HepG2 (cell line): Measurements from ENCODE around the gene CIB1. TPM values are rescaled to one million over a fixed set of nuclear protein-coding genes. Genes with fewer than 3 reads are reported as not detected.
A peak's percentile ranks its signal among the peaks of the same experiment; 100 is the strongest.

ENCODE experiments used
- AGO2 ChIP-seq: fragments of 200-400 bp; formaldehyde crosslinking; optimal IDR thresholded peaks from 2 replicates; pipeline ENCODE3; 2017; ENCODE audit warnings: mild to moderate bottlenecking, low read depth, low read length, moderate library complexity
- ARNT2 ChIP-seq: sonication (generic); formaldehyde crosslinking; IDR thresholded peaks from 2 replicates; pipeline ENCODE4 v1.8.0; 2022; ENCODE audit warnings: mild to moderate bottlenecking, low read depth, missing genetic modification reagents, moderate library complexity
- ATF2 ChIP-seq: sonication (generic); formaldehyde crosslinking; IDR thresholded peaks from 2 replicates; pipeline ENCODE4 v1.4.0; 2020; ENCODE audit warnings: missing genetic modification reagents
- FOSL2 ChIP-seq: sonication (generic); formaldehyde crosslinking; IDR thresholded peaks from 2 replicates; pipeline ENCODE4 v1.4.0; 2020; ENCODE audit warnings: missing genetic modification reagents
- GFI1 ChIP-seq: sonication (generic); formaldehyde crosslinking; IDR thresholded peaks from 2 replicates; pipeline ENCODE4 v1.5.0; 2020; ENCODE audit warnings: missing genetic modification reagents, mild to moderate bottlenecking, borderline replicate concordance
- HINFP ChIP-seq: sonication (generic); formaldehyde crosslinking; IDR thresholded peaks from 2 replicates; pipeline ENCODE4 v1.4.0; 2020; ENCODE audit warnings: low read depth, mild to moderate bottlenecking, missing genetic modification reagents
- IRF1 ChIP-seq: sonication (generic); formaldehyde crosslinking; IDR thresholded peaks from 2 replicates; pipeline ENCODE4 v1.4.0; 2020; ENCODE audit warnings: low read depth, mild to moderate bottlenecking, missing genetic modification reagents
- KLF6 ChIP-seq: IDR thresholded peaks from 2 replicates; pipeline ENCODE4 v1.8.0; 2016; ENCODE audit warnings: missing biosample characterization, missing genetic modification reagents
- KLF9 ChIP-seq: IDR thresholded peaks from 2 replicates; pipeline ENCODE4 v1.6.1; 2016; ENCODE audit warnings: low read depth
- POLR2A ChIP-seq, 2 experiments: IDR thresholded peaks; 2 replicates each; pipeline ENCODE4 v1.6.1; 2011; ENCODE audit warnings: low read depth in 2 of 2, low read length in 2 of 2, mild to moderate bottlenecking in 1 of 2, moderate library complexity in 1 of 2; ENCODE audit not compliant: insufficient read depth in 1 of 2
- SIN3A ChIP-seq: IDR thresholded peaks from 2 replicates; pipeline ENCODE4 v1.6.1; 2011; ENCODE audit warnings: low read depth, mild to moderate bottlenecking, control low read depth, low read length, borderline replicate concordance
- TFDP1 ChIP-seq: IDR thresholded peaks from 2 replicates; pipeline ENCODE4 v1.6.1; 2016; ENCODE audit warnings: missing compliant biosample characterization, missing genetic modification reagents, borderline replicate concordance
- ZBTB25 ChIP-seq: IDR thresholded peaks from 2 replicates; pipeline ENCODE4 v1.6.1; 2018; ENCODE audit warnings: missing genetic modification reagents
- ZFP37 ChIP-seq: sonication (generic); formaldehyde crosslinking; IDR thresholded peaks from 2 replicates; pipeline ENCODE4 v1.4.0; 2020; ENCODE audit warnings: missing genetic modification reagents, borderline replicate concordance
- ZMYM4 ChIP-seq: sonication (generic); formaldehyde crosslinking; IDR thresholded peaks from 2 replicates; pipeline ENCODE4 v1.8.1; 2023; ENCODE audit warnings: mild to moderate bottlenecking, missing genetic modification reagents
- ZNF20 ChIP-seq: sonication (generic); formaldehyde crosslinking; IDR thresholded peaks from 2 replicates; pipeline ENCODE4 v1.4.0; 2020; ENCODE audit warnings: mild to moderate bottlenecking, moderate library complexity, missing genetic modification reagents
- ZNF335 ChIP-seq: sonication (generic); formaldehyde crosslinking; IDR thresholded peaks from 2 replicates; pipeline ENCODE4 v1.4.0; 2020; ENCODE audit warnings: missing genetic modification reagents
- ZNF576 ChIP-seq: sonication (generic); formaldehyde crosslinking; IDR thresholded peaks from 2 replicates; pipeline ENCODE4 v1.4.0; 2020; ENCODE audit warnings: mild to moderate bottlenecking, missing genetic modification reagents
- ZNF605 ChIP-seq: sonication (generic); formaldehyde crosslinking; IDR thresholded peaks from 2 replicates; pipeline ENCODE4 v1.8.0; 2022; ENCODE audit warnings: mild to moderate bottlenecking, missing genetic modification reagents
- ZNF674 ChIP-seq: sonication (generic); formaldehyde crosslinking; IDR thresholded peaks from 2 replicates; pipeline ENCODE4 v1.5.0; 2020; ENCODE audit warnings: low read depth, mild to moderate bottlenecking, missing genetic modification reagents
- ZNF747 ChIP-seq: sonication (generic); formaldehyde crosslinking; IDR thresholded peaks from 2 replicates; pipeline ENCODE4 v1.8.1; 2023; ENCODE audit warnings: missing genetic modification reagents, mild to moderate bottlenecking, borderline replicate concordance
- ZNF75D ChIP-seq: sonication (generic); formaldehyde crosslinking; IDR thresholded peaks from 2 replicates; pipeline ENCODE4 v1.8.1; 2023; ENCODE audit warnings: missing genetic modification reagents, mild to moderate bottlenecking, borderline replicate concordance
- polyA plus RNA-seq, 8 experiments: library from polyadenylated mRNA; depleted of rRNA in 3 of 8; stranded (reverse) in 7 of 8; unstranded in 1 of 8; fragments of >200 nt; fragmentation: Illumina TruSeq in 4 of 8; extraction: Trizol in 4 of 8; gene quantifications; 2 replicates each; pipeline versions ENCODE4 v1.2.1 to v1.2.3, GENCODE V29; 2011 to 2016; ENCODE audit warnings: low read depth in 4 of 8, missing spikeins in 1 of 8, mixed read lengths in 1 of 8; ENCODE audit not compliant: insufficient read depth in 1 of 8
- total RNA-seq, 5 experiments: library from RNA; depleted of rRNA; stranded (reverse); fragments of >200 nt; fragmentation: Illumina TruSeq; extraction: Trizol; gene quantifications; 2 replicates each; pipeline ENCODE4 v1.2.3, GENCODE V29; 2016; ENCODE audit warnings: low read depth in 1 of 5

The CIB1 gene
- total and polyA plus RNA-seq, 2 of the 13 experiments (the other 11 are each of a cell fraction or from before 2014, with no cell fraction given), result 38.7 to 72.7 TPM

- TF ChIP-seq TFDP1 (CRISPR knock-in tag) (peak; percentile 84), ZNF20 (CRISPR knock-in tag) (no peak), ZNF75D (CRISPR knock-in tag) (no peak), HINFP (CRISPR knock-in tag) (no peak), SIN3A (0 out of 2 replicates have a peak, but pooled peaks have one; percentile 74), ARNT2 (peak; percentile 82), IRF1 (CRISPR knock-in tag) (no peak), ATF2 (CRISPR knock-in tag) (0 out of 2 replicates have a peak, but pooled peaks have one; percentile 14), POLR2A (IDR thresholded peaks at IDR 0.05; ENCODE audit: insufficient read depth in 1 of 2, low read depth in 2 of 2, low read length in 2 of 2) (peak; percentile 64 to 84), ZMYM4 (CRISPR knock-in tag) (peak; percentile 54), AGO2 (peak; percentile 56), ZNF674 (CRISPR knock-in tag) (no peak), ZFP37 (CRISPR knock-in tag) (no peak), ZBTB25 (CRISPR knock-in tag) (no peak), GFI1 (CRISPR knock-in tag) (no peak), KLF9 (CRISPR knock-in tag) (0 out of 2 replicates have a peak, but pooled peaks have one; percentile 57), ZNF747 (CRISPR knock-in tag) (no peak), FOSL2 (CRISPR knock-in tag) (no peak), KLF6 (CRISPR knock-in tag) (0 out of 2 replicates have a peak, but pooled peaks have one; percentile 31), ZNF605 (CRISPR knock-in tag) (peak; percentile 51; the same call in 1 of the 2 replicates), ZNF576 (CRISPR knock-in tag) (0 out of 2 replicates have a peak, but pooled peaks have one; percentile 67), ZNF335 (CRISPR knock-in tag) (0 out of 2 replicates have a peak, but pooled peaks have one; percentile 31)
Measured at GRCh38 chr15:90249203-90249863, 15.6 kb upstream of the CIB1 start, which contains the start of gene TTLL13 (continued).
